Adrenal gland (tissue), 12 donors: ENCODE results near the gene PARP8. TPM values are rescaled to one million over a fixed set of nuclear protein-coding genes. Genes with fewer than 3 reads are reported as not detected.

Experiments
- DNase-seq, 7 donors: peaks; one replicate each; pipeline ENCODE4 v3.0.0-alpha.2; 2019 to 2020
- H3K27ac ChIP-seq, 5 donors: fragments of 200-600 bp; sonication (generic) in 4 of 5; 1 replicate in 3 of 5; 2 replicates in 2 of 5; pipeline versions ENCODE4 v1.5.1 to v1.8.0; 2016 to 2020; ENCODE audit warnings: mild to moderate bottlenecking in 1 of 5
- H3K27me3 ChIP-seq: fragments of 200-600 bp; 2 replicates; pipeline ENCODE4 v1.8.0; 2021
- H3K36me3 ChIP-seq, 2 donors: fragments of 200-600 bp; replicated peaks in 1 of 2; 1 replicate in 1 of 2; 2 replicates in 1 of 2; pipeline versions ENCODE4 v1.5.1 to v1.8.0; 2018 to 2022
- H3K4me1 ChIP-seq, 2 donors: fragments of 200-600 bp; replicated peaks in 1 of 2; 1 replicate in 1 of 2; 2 replicates in 1 of 2; pipeline versions ENCODE4 v1.5.1 to v1.8.0; 2018 to 2021
- H3K4me3 ChIP-seq, 4 donors: fragments of 200-600 bp; sonication (generic) in 3 of 4; one replicate each; pipeline ENCODE4 v1.5.1; 2016 to 2018
- H3K9me3 ChIP-seq, 3 donors: fragments of 200-600 bp; sonication (generic) in 1 of 3; replicated peaks in 1 of 3; 1 replicate in 2 of 3; 2 replicates in 1 of 3; pipeline versions ENCODE4 v1.5.1 to v1.8.0; 2016 to 2021
- CTCF ChIP-seq, 6 experiments: fragments of 450-650 bp in 4 of 6; fragments of 200-600 bp in 2 of 6; sonication (generic) in 1 of 6; IDR thresholded peaks; 1 replicate in 5 of 6; 2 replicates in 1 of 6; pipeline versions ENCODE4 v1.5.1 to v1.8.0; 2016 to 2021; ENCODE audit warnings: antibody characterized with exemption in 6 of 6, mild to moderate bottlenecking in 2 of 6, moderate library complexity in 1 of 6
- POLR2A ChIP-seq, 2 donors: fragments of 450-650 bp; IDR thresholded peaks; one replicate each; pipeline ENCODE4 v1.6.1; 2017; ENCODE audit warnings: antibody characterized with exemption in 2 of 2, mild to moderate bottlenecking in 2 of 2, moderate library complexity in 1 of 2
- WGBS, 4 donors: extraction: QIAGEN DNeasy Blood & Tissue Kit in 2 of 4; methylation state at CpG; one replicate each; pipeline versions ENCODE4 v1.1.5 to v1.1.7; 2013 to 2017; 5-methylcytosine and 5-hydroxymethylcytosine counted together
- intact Hi-C, 2 donors: fragments of 100-400 bp; cut with DNase I; formaldehyde crosslinking; loops; one replicate each; pipeline versions ENCODE4 v1.14.1 to v1.15.0; 2022 to 2023
- polyA plus RNA-seq, 3 donors: library from polyadenylated mRNA; stranded (reverse); fragments of 200-250 nt in 2 of 3; fragments of 350-450 nt in 1 of 3; fragmentation: Illumina TruSeq in 1 of 3; extraction: RNeasy Lipid Tissue Mini Kit (QIAGEN cat#74804) in 1 of 3; gene quantifications; one replicate each; pipeline ENCODE4 v1.2.3, GENCODE V29; 2013 to 2014
- total RNA-seq, 9 donors: library from RNA; depleted of rRNA in 4 of 9; stranded (reverse); fragments of >200 nt in 4 of 9; fragments of 120-200 nt in 1 of 9; fragmentation: NEBNext Ultra II Directional in 1 of 9; extraction: Animal tissue kit (Norgen Biotek cat#: 25700) in 1 of 9; gene quantifications; one replicate each; pipeline versions ENCODE4 v1.1.0 to v1.2.4, GENCODE V29; 2013 to 2023
- donor health status: healthy with polysubstance abuse.
- donor health status: Bipolar disorder and iron deficiency.
- donor health status: DM: yes; HTN: yes; CAD: no.
- donor health status: DM: no; HTN: no; CAD: no.
- donor health status: DM: no; HTN: no; CAD: no.
- donor health status: DM: yes; HTN: yes; CAD: no.

The PARP8 gene
- total and polyA plus RNA-seq, 12 donors, result 7.5 to 41.8 (median 24.0) TPM

GRCh38 chr5:50798002-50798401, 131.6 kb downstream of the PARP8 start:
- H3K36me3 ChIP-seq, result peaks cover 0 to 4% of the 10 kb centered on the region in 2 donors
- H3K9me3 ChIP-seq, result peaks cover 0 to 6% (median 3%) of the 10 kb centered on the region in 3 donors
- intact Hi-C loops, result no loop called here
- no peaks in the 10 kb centered on the region for H3K4me1 ChIP-seq
- H3K27me3 ChIP-seq, result no peaks in the 10 kb centered on the region
- DNase-seq, result no peak
- no peak for TF ChIP-seq POLR2A (IDR thresholded peaks at IDR 0.05)
- no peak for TF ChIP-seq CTCF (IDR thresholded peaks at IDR 0.05)
- no peak overlapping the region for H3K27ac ChIP-seq
- WGBS, 4 donors, result 85 to 93% (median 89%) methylated on average over 2 of the region's 2 CpGs
- H3K4me3 ChIP-seq, result no peak overlapping the region

GRCh38 chr5:50799596-50799995, 133.2 kb downstream of the PARP8 start:
- TF ChIP-seq CTCF (IDR thresholded peaks at IDR 0.05), result no peak
- TF ChIP-seq POLR2A (IDR thresholded peaks at IDR 0.05), result no peak
- Histone ChIP-seq H3K4me1 (no peaks in the 10 kb centered on the region), H3K27me3 (no peaks in the 10 kb centered on the region), H3K36me3 (peaks cover 0 to 4% of the 10 kb centered on the region in 2 donors), H3K4me3 (no peak overlapping the region), H3K27ac (no peak overlapping the region), H3K9me3 (peaks cover 0 to 12% (median 9%) of the 10 kb centered on the region in 3 donors)
- intact Hi-C loops, result no loop called here
- whole genome bisulfite sequencing, 4 donors, result 92 to 95% (median 94%) methylated on average over 2 of the region's 2 CpGs
- DNase-seq, result no peak

GRCh38 chr5:50800410-50800809, 134.0 kb downstream of the PARP8 start:
- no peaks in the 10 kb centered on the region for H3K4me1 ChIP-seq
- no peak overlapping the region for H3K27ac ChIP-seq
- TF ChIP-seq CTCF (IDR thresholded peaks at IDR 0.05) (no peak), POLR2A (IDR thresholded peaks at IDR 0.05) (no peak)
- H3K4me3 ChIP-seq, result no peak overlapping the region
- intact Hi-C loops, result no loop called here
- peaks cover 0 to 12% (median 9%) of the 10 kb centered on the region in 3 donors for H3K9me3 ChIP-seq
- H3K36me3 ChIP-seq, result no peaks in the 10 kb centered on the region
- H3K27me3 ChIP-seq, result no peaks in the 10 kb centered on the region
- no peak for DNase-seq

GRCh38 chr5:50807661-50808060, 141.2 kb downstream of the PARP8 start:
- Histone ChIP-seq H3K4me3 (no peak overlapping the region), H3K27ac (no peak overlapping the region), H3K27me3 (no peaks in the 10 kb centered on the region), H3K36me3 (no peaks in the 10 kb centered on the region), H3K9me3 (peaks cover 0 to 12% (median 7%) of the 10 kb centered on the region in 3 donors), H3K4me1 (no peaks in the 10 kb centered on the region)
- no peak for DNase-seq
- intact Hi-C loops, result no loop called here
- TF ChIP-seq POLR2A (IDR thresholded peaks at IDR 0.05) (no peak), CTCF (IDR thresholded peaks at IDR 0.05) (no peak)
- WGBS, 4 donors, result 52 to 65% (median 64%) methylated on average over 2 of the region's 2 CpGs
